ENCODE data around the gene SAP30L.

DNA sequence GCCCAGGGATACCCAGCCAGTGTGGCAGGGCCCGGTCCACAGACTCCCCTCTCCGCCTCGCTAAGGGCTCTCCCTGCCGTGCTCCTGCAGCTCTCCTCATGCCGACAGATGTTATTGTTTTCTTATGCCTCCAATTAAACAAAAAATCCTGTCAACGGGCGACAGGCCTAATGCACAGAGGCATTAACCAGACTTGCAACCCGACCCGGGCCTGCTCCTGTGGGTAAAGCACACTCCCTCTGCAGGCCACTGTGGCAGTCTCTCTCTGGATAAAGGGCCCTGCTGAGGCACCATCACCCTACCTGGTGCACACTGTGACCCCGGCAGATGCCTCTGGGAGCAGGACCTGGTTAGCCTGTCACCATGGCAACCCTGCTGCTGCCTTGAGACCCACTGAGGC is 59.8 kb downstream of the SAP30L start:
- TF ChIP-seq, protein P1, sequence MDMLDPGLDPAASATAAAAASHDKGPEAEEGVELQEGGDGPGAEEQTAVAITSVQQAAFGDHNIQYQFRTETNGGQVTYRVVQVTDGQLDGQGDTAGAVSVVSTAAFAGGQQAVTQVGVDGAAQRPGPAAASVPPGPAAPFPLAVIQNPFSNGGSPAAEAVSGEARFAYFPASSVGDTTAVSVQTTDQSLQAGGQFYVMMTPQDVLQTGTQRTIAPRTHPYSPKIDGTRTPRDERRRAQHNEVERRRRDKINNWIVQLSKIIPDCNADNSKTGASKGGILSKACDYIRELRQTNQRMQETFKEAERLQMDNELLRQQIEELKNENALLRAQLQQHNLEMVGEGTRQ (IDR thresholded peaks at IDR 0.05; ENCODE audit: low read depth, low read length): no peak
- TF ChIP-seq RCOR1 (IDR thresholded peaks at IDR 0.05; ENCODE audit: insufficient replicate concordance, low read length): no peak
- TF ChIP-seq, protein P2, sequence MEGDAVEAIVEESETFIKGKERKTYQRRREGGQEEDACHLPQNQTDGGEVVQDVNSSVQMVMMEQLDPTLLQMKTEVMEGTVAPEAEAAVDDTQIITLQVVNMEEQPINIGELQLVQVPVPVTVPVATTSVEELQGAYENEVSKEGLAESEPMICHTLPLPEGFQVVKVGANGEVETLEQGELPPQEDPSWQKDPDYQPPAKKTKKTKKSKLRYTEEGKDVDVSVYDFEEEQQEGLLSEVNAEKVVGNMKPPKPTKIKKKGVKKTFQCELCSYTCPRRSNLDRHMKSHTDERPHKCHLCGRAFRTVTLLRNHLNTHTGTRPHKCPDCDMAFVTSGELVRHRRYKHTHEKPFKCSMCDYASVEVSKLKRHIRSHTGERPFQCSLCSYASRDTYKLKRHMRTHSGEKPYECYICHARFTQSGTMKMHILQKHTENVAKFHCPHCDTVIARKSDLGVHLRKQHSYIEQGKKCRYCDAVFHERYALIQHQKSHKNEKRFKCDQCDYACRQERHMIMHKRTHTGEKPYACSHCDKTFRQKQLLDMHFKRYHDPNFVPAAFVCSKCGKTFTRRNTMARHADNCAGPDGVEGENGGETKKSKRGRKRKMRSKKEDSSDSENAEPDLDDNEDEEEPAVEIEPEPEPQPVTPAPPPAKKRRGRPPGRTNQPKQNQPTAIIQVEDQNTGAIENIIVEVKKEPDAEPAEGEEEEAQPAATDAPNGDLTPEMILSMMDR (conservative IDR thresholded peaks at IDR 0.05; ENCODE audit: low read depth, low read length): no peak
- no peak for TF ChIP-seq CHD1 (IDR thresholded peaks at IDR 0.05; ENCODE audit: low read depth, low read length)
- no peak for TF ChIP-seq CEBPB (IDR thresholded peaks at IDR 0.05; ENCODE audit: low read depth, low read length)
- no peak for TF ChIP-seq SMC3 (IDR thresholded peaks at IDR 0.05; ENCODE audit: low read depth, low read length)
- no peak for TF ChIP-seq POLR2A (IDR thresholded peaks at IDR 0.05; ENCODE audit: low read depth, low read length)
- TF ChIP-seq MAZ (IDR thresholded peaks at IDR 0.05; ENCODE audit: borderline replicate concordance, low read depth, low read length): no peak
- TF ChIP-seq FOS (IDR thresholded peaks at IDR 0.05; ENCODE audit: low read depth, low read length): no peak

Data from IMR-90 (cell line).